GM19099 (cell line): ENCODE results near the gene BASP1.

ENCODE experiments used
- POLR2A ChIP-seq: IDR thresholded peaks from 3 replicates; pipeline ENCODE4 v1.6.1; 2011; ENCODE audit warnings: low read depth; ENCODE audit not compliant: insufficient read length; ENCODE audit errors: extremely low read depth

The BASP1 gene

GRCh38 chr5:17216176-17216973 is 1.1 kb upstream of the BASP1 start:
- TF ChIP-seq POLR2A: no peak

GRCh38 chr5:17216974-17217492 is 398 bp upstream of the BASP1 start:
- no peak for TF ChIP-seq POLR2A

- no peak for TF ChIP-seq POLR2A
These were observed 1.0 kb downstream of the BASP1 start for GRCh38 chr5:17218353-17219005.

GRCh38 chr5:17219006-17219422 is 1.6 kb downstream of the BASP1 start:
- no peak for TF ChIP-seq POLR2A

- TF ChIP-seq POLR2A: no peak
These were observed 2.0 kb downstream of the BASP1 start for GRCh38 chr5:17219469-17219868.

- no peak for TF ChIP-seq POLR2A
These were observed 2.6 kb downstream of the BASP1 start for GRCh38 chr5:17219992-17220391.

- TF ChIP-seq POLR2A: no peak
These were observed 3.0 kb downstream of the BASP1 start for GRCh38 chr5:17220469-17220868.

GRCh38 chr5:17221843-17222636 is 4.6 kb downstream of the BASP1 start:
- no peak for TF ChIP-seq POLR2A

- TF ChIP-seq POLR2A: no peak
These were observed 5.2 kb downstream of the BASP1 start for GRCh38 chr5:17222664-17223063.

- TF ChIP-seq POLR2A: no peak
These were observed 6.1 kb downstream of the BASP1 start for GRCh38 chr5:17223367-17224185.

GRCh38 chr5:17224858-17225511 is 7.6 kb downstream of the BASP1 start:
- no peak for TF ChIP-seq POLR2A

- no peak for TF ChIP-seq POLR2A
These were observed 8.1 kb downstream of the BASP1 start for GRCh38 chr5:17225520-17225919.

GRCh38 chr5:17227868-17228267 is 10.4 kb downstream of the BASP1 start:
- no peak for TF ChIP-seq POLR2A

- no peak for TF ChIP-seq POLR2A
These were observed 11.4 kb downstream of the BASP1 start for GRCh38 chr5:17228821-17229291.

- TF ChIP-seq POLR2A: no peak
These were observed 11.9 kb downstream of the BASP1 start for GRCh38 chr5:17229313-17229712.

GRCh38 chr5:17230191-17230590 is 12.8 kb downstream of the BASP1 start:
- TF ChIP-seq POLR2A: no peak
